ENCODE results near the gene CEL.

GRCh38 chr9:133056533-133056932, 5.2 kb upstream of the CEL start:
- TF ChIP-seq CTCF (IDR thresholded peaks at IDR 0.05) (no peak), POLR2A (IDR thresholded peaks at IDR 0.05) (no peak)

Measured in testis (tissue), 2 donors.